Keratinocyte (primary cell): ENCODE results near the gene PLP1. TPM values are rescaled to one million over a fixed set of nuclear protein-coding genes. Genes with fewer than 3 reads are reported as not detected.

Experiments used
- DNase-seq: peaks from one replicate; pipeline ENCODE4 v3.0.0-alpha.2; 2011; ENCODE audit warnings: low read depth, missing footprints, low spot score
- FAIRE-seq: peaks from 2 replicates; lab custom pipeline; 2011; peaks lifted over from hg19 to GRCh38; lab: Jason Lieb, UNC
- H2AFZ ChIP-seq: 2 replicates; pipeline ENCODE4 v1.6.0; 2012; ENCODE audit warnings: low read length, control low read depth, inconsistent platforms; ENCODE audit not compliant: control insufficient read depth
- H3K27ac ChIP-seq: 2 replicates; pipeline ENCODE4 v1.5.1; 2011; ENCODE audit warnings: low read length; ENCODE audit not compliant: control insufficient read depth, insufficient read depth
- H3K27me3 ChIP-seq: 3 replicates; pipeline ENCODE4 v1.6.0; 2011; ENCODE audit warnings: low read length; ENCODE audit not compliant: control insufficient read depth, insufficient read depth; ENCODE audit errors: extremely low read depth
- H3K36me3 ChIP-seq, 2 experiments: 2 replicates in 1 of 2; 3 replicates in 1 of 2; pipeline ENCODE4 v1.5.1; 2011; ENCODE audit warnings: low read length in 2 of 2, mild to moderate bottlenecking in 1 of 2; ENCODE audit not compliant: control insufficient read depth in 2 of 2, insufficient read depth in 2 of 2; ENCODE audit errors: extremely low read depth in 1 of 2
- H3K4me1 ChIP-seq: 3 replicates; pipeline ENCODE4 v1.5.1; 2011; ENCODE audit warnings: low read length; ENCODE audit not compliant: control insufficient read depth, insufficient read depth; ENCODE audit errors: extremely low read depth
- H3K4me2 ChIP-seq: 3 replicates; pipeline ENCODE4 v1.6.0; 2011; ENCODE audit warnings: low read depth, low read length; ENCODE audit not compliant: control insufficient read depth, insufficient read depth; ENCODE audit errors: extremely low read depth
- H3K4me3 ChIP-seq, 3 experiments: fragments of 200-600 bp in 1 of 3; sonication (generic) in 1 of 3; 2 replicates in 2 of 3; 3 replicates in 1 of 3; pipeline ENCODE4 v1.5.1; 2011 to 2016; ENCODE audit warnings: low read length in 3 of 3, mild to moderate bottlenecking in 3 of 3, control low read depth in 2 of 3, inconsistent platforms in 1 of 3, low read depth in 1 of 3, mixed read lengths in 1 of 3, mixed run types in 1 of 3, moderate library complexity in 1 of 3; ENCODE audit not compliant: control insufficient read depth in 2 of 3, insufficient read depth in 2 of 3; ENCODE audit errors: extremely low read depth in 1 of 3
- H3K79me2 ChIP-seq: 2 replicates; pipeline ENCODE4 v1.6.0; 2012; ENCODE audit warnings: low read length; ENCODE audit not compliant: control insufficient read depth, insufficient read depth
- H3K9ac ChIP-seq: 3 replicates; pipeline ENCODE4 v1.6.0; 2011; ENCODE audit warnings: low read length; ENCODE audit not compliant: control insufficient read depth, insufficient read depth; ENCODE audit errors: extremely low read depth
- H3K9me1 ChIP-seq: 3 replicates; pipeline ENCODE4 v1.6.0; 2011; ENCODE audit warnings: low read length; ENCODE audit not compliant: control insufficient read depth, insufficient read depth; ENCODE audit errors: extremely low read depth
- H3K9me3 ChIP-seq: 2 replicates; pipeline ENCODE4 v1.5.1; 2012; ENCODE audit warnings: low read depth, low read length; ENCODE audit not compliant: control insufficient read depth
- H4K20me1 ChIP-seq: 3 replicates; pipeline ENCODE4 v1.6.0; 2011; ENCODE audit warnings: low read length; ENCODE audit not compliant: control insufficient read depth, insufficient read depth; ENCODE audit errors: extremely low read depth
- CTCF ChIP-seq, 3 experiments: IDR thresholded peaks in 1 of 3; conservative IDR thresholded peaks in 1 of 3; optimal IDR thresholded peaks in 1 of 3; 2 replicates in 2 of 3; 3 replicates in 1 of 3; pipeline versions ENCODE3 to v1.5.1; 2011; ENCODE audit warnings: low read length in 3 of 3, mild to moderate bottlenecking in 3 of 3, moderate library complexity in 2 of 3, control low read depth in 1 of 3, inconsistent platforms in 1 of 3; ENCODE audit not compliant: insufficient read depth in 2 of 3; ENCODE audit errors: extremely low read depth in 1 of 3
- EZH2 ChIP-seq: IDR thresholded peaks from one replicate; pipeline ENCODE4 v1.6.1; 2012; ENCODE audit warnings: inconsistent platforms, mild to moderate bottlenecking, low read length, moderate library complexity
- dilution Hi-C: fragments of 300-500 bp; cut with MboI; formaldehyde crosslinking; loops from one replicate; pipeline ENCODE4 v1.7.0; 2020; ENCODE audit warnings: low sequenced_read_pairs; ENCODE audit not compliant: extremely low pct_ligation_motif_present
- polyA plus RNA-seq, 5 experiments: library from polyadenylated mRNA; depleted of rRNA in 3 of 5; stranded (reverse) in 3 of 5; stranded (forward) in 1 of 5; unstranded in 1 of 5; fragments of >200 nt; gene quantifications; 1 replicate in 1 of 5; 2 replicates in 3 of 5; 3 replicates in 1 of 5; pipeline versions ENCODE4 v1.2.1 to v1.2.3, GENCODE V29; 2011 to 2012; ENCODE audit warnings: missing spikeins in 2 of 5, low read depth in 1 of 5, low replicate concordance in 1 of 5

Gene PLP1
- polyA plus RNA-seq, 1 donor (not counting 4 experiments of a cell fraction or from before 2014, with no cell fraction given): not detected

GRCh38 chrX:103773445-103773844 is 3.2 kb upstream of the PLP1 start:
- Histone ChIP-seq H3K9me1 (no peaks in the 10 kb centered on the region), H3K27ac (no peak overlapping the region), H3K4me3 (no peak overlapping the region), H4K20me1 (no peaks in the 10 kb centered on the region), H3K4me1 (no peaks in the 10 kb centered on the region), H3K9me3 (no peaks in the 10 kb centered on the region), H3K4me2 (no peak overlapping the region), H3K36me3 (no peaks in the 10 kb centered on the region), H2AFZ (no peak overlapping the region), H3K27me3 (peaks cover 12% of the 10 kb centered on the region), H3K9ac (no peak overlapping the region), H3K79me2 (no peaks in the 10 kb centered on the region)
- DNase-seq (no peak), FAIRE-seq (no peak)
- TF ChIP-seq CTCF (optimal IDR thresholded peaks at IDR 0.05 in 1 of 3, IDR thresholded peaks at IDR 0.05 in 1 of 3, conservative IDR thresholded peaks at IDR 0.05 in 1 of 3; ENCODE audit: extremely low read depth in 1 of 3, insufficient read depth in 2 of 3, low read length in 3 of 3): no peak
- TF ChIP-seq EZH2: no peak
- dilution Hi-C loops: no loop called here

- Histone ChIP-seq H3K4me1 (no peaks in the 10 kb centered on the region), H2AFZ (no peak overlapping the region), H3K4me3 (no peak overlapping the region), H3K9ac (no peak overlapping the region), H3K36me3 (no peaks in the 10 kb centered on the region), H3K9me3 (no peaks in the 10 kb centered on the region), H3K9me1 (no peaks in the 10 kb centered on the region), H3K79me2 (no peaks in the 10 kb centered on the region), H3K27me3 (peaks cover 12% of the 10 kb centered on the region), H3K27ac (no peak overlapping the region), H3K4me2 (no peak overlapping the region), H4K20me1 (no peaks in the 10 kb centered on the region)
- TF ChIP-seq EZH2: no peak
- TF ChIP-seq CTCF (optimal IDR thresholded peaks at IDR 0.05 in 1 of 3, IDR thresholded peaks at IDR 0.05 in 1 of 3, conservative IDR thresholded peaks at IDR 0.05 in 1 of 3; ENCODE audit: extremely low read depth in 1 of 3, insufficient read depth in 2 of 3, low read length in 3 of 3): peak; percentile 65 to 74 (median 69)
- FAIRE-seq (no peak), DNase-seq (no peak)
- dilution Hi-C loops: no loop called here
Observed at GRCh38 chrX:103774070-103774642, 2.5 kb upstream of the PLP1 start.
